Activated naive CD4-positive, alpha-beta T cell treated with Interleukin-2 at 50 U/mL for 16 hours (primary cell): ENCODE results near the gene PRKN.

Source experiments
- DNase-seq: peaks from one replicate; pipeline ENCODE4 v3.0.0-alpha.2; 2020

PRKN gene

GRCh38 chr6:161745594-161746141, 981.9 kb downstream of the PRKN start:
- no peak for DNase-seq

- no peak for DNase-seq
These were observed 982.4 kb downstream of the PRKN start for GRCh38 chr6:161745128-161745527.

DNA sequence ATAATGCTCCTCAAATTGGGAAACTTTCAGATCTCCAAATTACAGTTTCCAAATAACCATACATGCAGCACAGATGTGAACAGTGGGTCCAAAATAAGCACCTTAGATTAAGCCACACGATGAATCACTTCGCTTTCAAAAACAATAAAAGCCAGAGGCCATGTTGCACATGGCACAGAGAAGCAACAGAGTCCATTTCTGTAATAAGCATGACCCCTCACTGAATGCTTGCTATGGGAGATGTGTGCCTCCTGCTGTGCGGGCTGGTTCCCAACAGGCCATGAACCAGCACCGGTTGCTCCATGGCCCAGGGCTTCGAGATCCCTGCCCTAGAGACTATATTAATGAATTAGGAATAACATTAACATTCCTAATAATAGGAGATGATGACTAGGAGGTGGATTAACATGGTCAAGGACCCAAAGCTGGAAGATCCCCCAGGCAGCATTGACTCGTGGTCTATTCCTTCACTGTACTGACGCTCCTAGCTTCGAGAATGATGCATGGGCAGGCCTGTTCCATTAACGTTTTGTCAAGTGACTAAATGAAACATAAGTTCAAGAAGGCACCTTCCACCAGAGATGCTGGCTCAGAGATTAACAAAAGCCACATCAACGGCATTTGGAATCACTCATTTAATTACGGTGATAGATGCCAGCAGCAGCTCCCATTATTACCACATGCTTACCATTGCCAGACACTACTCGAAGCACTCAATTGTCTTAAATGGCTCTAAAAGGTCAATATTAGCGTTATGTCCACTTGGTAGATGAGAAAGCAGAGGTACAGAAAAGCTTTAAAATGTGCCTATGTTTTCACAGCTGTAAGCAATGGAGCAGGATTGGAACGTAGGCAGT, 983.1 kb downstream of the PRKN start:
- no peak for DNase-seq

DNA sequence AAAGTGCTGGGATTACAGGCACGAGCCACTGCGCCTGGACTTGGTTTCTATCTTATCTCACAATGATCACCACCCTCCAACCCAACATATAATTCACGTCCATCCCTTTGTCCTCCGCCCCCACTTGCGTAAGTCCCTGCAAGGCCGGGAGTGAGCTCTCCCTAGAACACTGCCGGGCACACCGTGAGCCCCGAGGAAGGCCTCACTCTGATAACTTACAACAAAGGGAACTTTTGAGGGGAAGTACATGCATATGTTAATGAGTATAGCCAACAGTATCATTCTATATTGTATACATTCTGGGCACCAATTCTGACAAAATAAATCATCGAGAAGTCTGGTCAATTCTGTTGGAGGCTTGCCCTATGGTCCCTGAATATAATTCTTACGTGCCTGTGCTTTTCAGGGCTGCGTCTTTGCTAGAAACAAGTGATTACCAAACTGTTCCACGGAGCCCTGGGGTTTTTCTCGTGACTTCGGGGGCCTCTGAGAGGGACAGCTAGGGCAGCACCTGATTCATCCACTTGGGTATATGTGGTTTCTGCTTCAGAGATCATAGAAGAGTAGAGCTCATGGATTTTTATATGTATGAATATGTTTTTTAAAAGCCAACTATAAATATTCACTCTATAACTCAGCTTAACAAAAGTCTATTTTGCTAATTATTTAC, 983.9 kb downstream of the PRKN start:
- DNase-seq = no peak

GRCh38 chr6:161740486-161740885, 987.1 kb downstream of the PRKN start:
- DNase-seq = no peak

- DNase-seq = no peak
These were observed 990.7 kb downstream of the PRKN start for GRCh38 chr6:161736781-161737292.

- DNase-seq = no peak
These were observed 991.2 kb downstream of the PRKN start for GRCh38 chr6:161736326-161736725.

DNA sequence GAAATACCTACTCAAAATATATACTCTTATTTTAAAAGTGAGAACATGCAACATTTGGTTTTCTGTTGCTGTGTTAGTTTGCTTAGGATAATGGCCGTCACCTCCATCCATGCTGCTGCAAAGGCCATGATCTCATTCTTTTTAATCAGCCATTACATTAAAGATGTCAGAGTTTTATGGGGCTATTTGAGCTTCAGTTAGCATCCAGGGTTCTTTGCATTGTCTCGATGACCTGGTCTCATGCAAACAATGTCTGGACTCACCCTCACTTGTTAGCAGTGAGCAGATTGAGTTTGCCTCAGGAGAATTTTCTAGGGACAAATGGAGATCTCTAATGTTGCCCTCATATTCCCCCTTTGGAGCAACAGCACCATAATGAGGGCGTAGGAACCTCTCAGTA, 995.0 kb downstream of the PRKN start:
- DNase-seq = no peak

GRCh38 chr6:161727083-161727833, 1000.3 kb downstream of the PRKN start:
- no peak for DNase-seq

GRCh38 chr6:161722394-161722793, 1005.2 kb downstream of the PRKN start:
- DNase-seq = no peak

GRCh38 chr6:161721511-161721910, 1006.1 kb downstream of the PRKN start:
- no peak for DNase-seq

- DNase-seq = no peak
These were observed 1011.4 kb downstream of the PRKN start for GRCh38 chr6:161716176-161716575.

DNA sequence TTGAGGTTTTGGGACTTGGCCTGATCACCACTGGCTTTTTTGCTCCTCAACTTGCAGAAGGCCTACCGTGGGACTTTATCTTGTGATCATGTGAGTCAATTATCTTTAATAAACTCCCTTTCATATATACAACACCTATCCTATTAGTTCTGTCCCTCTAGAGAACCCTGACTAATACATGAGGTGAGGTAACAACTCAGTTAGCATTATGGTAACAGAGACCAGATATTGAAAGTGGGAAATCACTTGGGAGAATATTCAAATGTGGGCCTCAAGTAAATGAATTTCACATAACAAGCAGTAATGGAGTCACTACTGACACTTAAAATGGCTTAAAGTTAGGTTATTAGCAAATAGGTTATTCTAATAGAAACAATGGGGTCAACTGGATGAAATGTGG, 1015.6 kb downstream of the PRKN start:
- DNase-seq = no peak

- DNase-seq = no peak
These were observed 1016.1 kb downstream of the PRKN start for GRCh38 chr6:161711515-161711914.

- DNase-seq = no peak
These were observed 1016.9 kb downstream of the PRKN start for GRCh38 chr6:161710698-161711097.

DNA sequence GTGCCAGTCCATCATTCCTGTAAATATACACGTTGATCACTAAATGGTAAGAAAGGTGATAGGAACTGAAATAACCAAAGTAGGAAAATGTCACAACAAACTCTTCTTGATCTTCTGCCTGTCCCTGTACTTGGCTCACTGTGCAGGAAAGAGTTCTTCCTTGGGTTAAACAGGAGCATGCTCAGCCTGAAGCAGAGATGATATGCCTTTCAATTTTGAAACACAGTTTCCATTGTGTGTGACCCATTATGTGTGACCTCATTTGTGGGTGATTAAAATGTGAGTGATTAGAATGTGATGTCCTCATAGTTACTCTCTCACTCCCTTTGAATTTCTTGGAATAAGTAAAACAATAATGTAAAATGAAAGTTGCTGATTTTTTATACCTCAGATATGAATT, 1026.5 kb downstream of the PRKN start:
- DNase-seq = no peak

DNA sequence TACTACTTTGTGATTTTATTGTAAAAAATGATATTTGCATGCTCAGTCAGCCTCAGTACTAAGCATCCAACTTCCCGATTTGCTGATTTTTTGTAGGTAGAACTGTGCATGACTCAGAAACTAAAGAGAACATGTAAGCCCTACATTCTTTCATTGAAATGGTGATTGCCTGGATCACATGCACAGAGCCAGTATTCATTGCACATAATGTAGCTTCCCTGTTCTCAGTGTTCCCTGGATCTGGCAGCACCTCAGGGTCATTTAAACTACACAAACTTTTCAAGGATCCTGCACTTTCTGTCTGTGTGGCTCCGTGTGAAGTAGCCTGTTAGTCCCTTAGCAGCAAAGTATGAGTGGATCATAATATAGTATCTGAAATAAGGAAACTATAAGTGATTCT, 1030.8 kb downstream of the PRKN start:
- DNase-seq = no peak

DNA sequence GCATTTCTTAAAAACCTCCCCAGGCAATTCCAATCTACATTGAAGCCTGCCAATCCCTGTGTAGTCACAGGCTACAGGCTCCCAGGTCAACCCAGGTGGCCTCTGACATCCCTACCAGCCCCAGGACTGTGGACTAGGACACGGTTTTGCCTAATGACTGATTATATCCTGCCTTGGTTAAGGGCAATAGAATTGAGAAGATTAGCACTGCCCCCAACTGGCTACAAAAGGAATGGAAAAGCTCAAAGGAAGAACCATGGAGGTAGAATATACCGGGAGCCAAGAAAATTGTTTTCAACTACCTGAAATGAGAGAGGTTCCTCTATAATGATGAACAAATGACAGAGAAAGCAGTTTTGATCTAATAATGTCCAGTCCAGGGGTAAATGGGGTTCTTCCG, 1032.6 kb downstream of the PRKN start:
- DNase-seq = no peak

- DNase-seq = no peak
These were observed 1040.9 kb downstream of the PRKN start for GRCh38 chr6:161686655-161687054.

DNA sequence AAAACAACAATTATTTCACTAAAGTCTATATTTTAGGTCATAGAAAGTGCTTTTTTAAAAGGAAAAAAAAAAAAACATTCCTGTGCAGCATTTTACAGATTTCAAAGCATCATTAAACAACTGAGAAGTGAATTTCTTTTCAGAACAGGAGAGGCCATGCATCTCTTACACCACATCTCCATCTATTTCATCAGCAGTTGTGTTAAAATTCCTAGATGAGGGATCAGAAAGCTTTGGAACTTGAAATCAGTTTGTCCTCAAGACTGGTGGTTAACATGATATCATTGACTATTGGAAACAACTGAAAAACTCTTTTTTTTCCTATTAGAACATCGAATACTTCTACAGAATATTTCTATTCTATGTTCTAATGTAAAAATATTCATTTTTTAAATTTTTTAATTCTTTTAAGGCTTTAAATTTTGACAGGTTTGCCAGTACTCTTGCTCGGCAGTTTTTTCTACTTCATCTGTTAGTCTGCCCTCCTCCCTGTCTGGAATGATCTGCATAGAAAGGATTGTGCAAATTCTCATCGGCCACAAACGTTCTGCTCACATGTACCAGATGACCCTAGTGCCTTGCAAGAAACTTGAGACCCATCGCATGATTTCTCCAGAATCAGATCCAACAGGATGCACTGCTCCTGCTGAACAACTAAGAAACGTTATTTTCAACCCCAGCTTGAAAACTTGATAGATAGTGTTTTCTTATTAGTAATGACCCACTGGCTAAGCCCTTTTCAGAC, 1042.7 kb downstream of the PRKN start:
- DNase-seq = no peak

GRCh38 chr6:161683400-161683799, 1044.2 kb downstream of the PRKN start:
- no peak for DNase-seq

GRCh38 chr6:161682982-161683381, 1044.6 kb downstream of the PRKN start:
- DNase-seq = no peak
